ACHN (cell line): ENCODE results near the gene YAF2.
"Not testable (repeated sequence)": the region's sequence is repeated elsewhere in the genome, so short reads cannot be mapped to it uniquely, and the experiment has no call there.

Experiments
- DNase-seq: peaks from one replicate; pipeline ENCODE4 v3.0.0-alpha.2; 2015
- in situ Hi-C: cut with HindIII; loops from 2 replicates; pipeline ENCODE4 v1.10.0; 2017; ENCODE audit warnings: low sequenced_read_pairs, low pct_ligation_motif_present, low pct_unique_long_range_greater_than_20kb

Gene YAF2

GRCh38 chr12:42259699-42260098 is 21.7 kb upstream of the YAF2 start:
- in situ Hi-C loops = no loop called here
- no peak for DNase-seq

- in situ Hi-C loops = no loop called here
Observed at GRCh38 chr12:42255866-42256261, 17.8 kb upstream of the YAF2 start.

GRCh38 chr12:42255221-42255865 is 17.3 kb upstream of the YAF2 start:
- in situ Hi-C loops = no loop called here
- DNase-seq = no peak

More at GRCh38 chr12:42255866-42256261, 17.8 kb upstream of the YAF2 start:
- no peak for DNase-seq

- DNase-seq, in situ Hi-C loops: not testable (repeated sequence)
Observed at GRCh38 chr12:42252645-42253044, 14.6 kb upstream of the YAF2 start.

GRCh38 chr12:42249033-42249432 is 11.0 kb upstream of the YAF2 start:
- DNase-seq, in situ Hi-C loops: not testable (repeated sequence)

- no peak for DNase-seq
- in situ Hi-C loops = no loop called here
Observed at GRCh38 chr12:42240131-42240750, 2.2 kb upstream of the YAF2 start.

GRCh38 chr12:42237853-42238239 is 202 bp downstream of the YAF2 start:
- in situ Hi-C loops = loop anchor here (10.0 kb wide), 1 partner anchor 67 kb away; no protein-coding TSS in a partner anchor
- no peak for DNase-seq

GRCh38 chr12:42237052-42237852 is 796 bp downstream of the YAF2 start:
- in situ Hi-C loops = loop anchor here (10.0 kb wide), 1 partner anchor 68 kb away; no protein-coding TSS in a partner anchor

GRCh38 chr12:42236017-42236416 is 2.0 kb downstream of the YAF2 start:
- DNase-seq = no peak
- in situ Hi-C loops = loop anchor here (10.0 kb wide), 1 partner anchor 69 kb away; no protein-coding TSS in a partner anchor

More at GRCh38 chr12:42237052-42237852, 796 bp downstream of the YAF2 start:
- DNase-seq = peak; percentile 92

GRCh38 chr12:42235426-42235825 is 2.6 kb downstream of the YAF2 start:
- no peak for DNase-seq
- in situ Hi-C loops = loop anchor here (10.0 kb wide), 1 partner anchor 69 kb away; no protein-coding TSS in a partner anchor

- no peak for DNase-seq
- in situ Hi-C loops = loop anchor here (10.0 kb wide), 1 partner anchor 70 kb away; no protein-coding TSS in a partner anchor
Observed at GRCh38 chr12:42234970-42235369, 3.1 kb downstream of the YAF2 start.

GRCh38 chr12:42227525-42227924 is 10.5 kb downstream of the YAF2 start:
- DNase-seq, in situ Hi-C loops: not testable (repeated sequence)

- in situ Hi-C loops, DNase-seq: not testable (repeated sequence)
Observed at GRCh38 chr12:42224501-42224900, 13.5 kb downstream of the YAF2 start.

GRCh38 chr12:42222724-42223123 is 15.3 kb downstream of the YAF2 start:
- in situ Hi-C loops = no loop called here
- no peak for DNase-seq

GRCh38 chr12:42221726-42222125 is 16.3 kb downstream of the YAF2 start:
- DNase-seq = no peak
- in situ Hi-C loops = no loop called here

- in situ Hi-C loops = no loop called here
- peak; percentile 37 for DNase-seq
Observed at GRCh38 chr12:42217656-42218055, 20.4 kb downstream of the YAF2 start.

GRCh38 chr12:42216737-42217136 is 21.3 kb downstream of the YAF2 start:
- in situ Hi-C loops = no loop called here

GRCh38 chr12:42215759-42216158 is 22.3 kb downstream of the YAF2 start:
- not testable (repeated sequence) for DNase-seq

More at GRCh38 chr12:42216737-42217136, 21.3 kb downstream of the YAF2 start:
- DNase-seq = no peak

GRCh38 chr12:42213954-42214426 is 24.1 kb downstream of the YAF2 start:
- in situ Hi-C loops = no loop called here
- DNase-seq = peak; percentile 32

More at GRCh38 chr12:42215759-42216158, 22.3 kb downstream of the YAF2 start:
- in situ Hi-C loops = not testable (repeated sequence)
